Uterus (tissue), 2 donors: ENCODE data around the gene STAT6.

Experiments used
- POLR2A ChIP-seq, 2 donors: fragments of 450-650 bp; IDR thresholded peaks; one replicate each; pipeline ENCODE4 v1.6.1; 2016; ENCODE audit warnings: antibody characterized with exemption in 2 of 2, mild to moderate bottlenecking in 1 of 2, moderate library complexity in 1 of 2
- TF ChIP-seq, protein P1 (sequence below), 4 experiments: fragments of 200-600 bp in 2 of 4; fragments of 450-650 bp in 2 of 4; sonication (generic) in 2 of 4; IDR thresholded peaks; one replicate each; pipeline ENCODE4 v1.5.1; 2016 to 2019; ENCODE audit warnings: antibody characterized with exemption in 4 of 4, mild to moderate bottlenecking in 2 of 4, moderate library complexity in 1 of 4

DNA sequence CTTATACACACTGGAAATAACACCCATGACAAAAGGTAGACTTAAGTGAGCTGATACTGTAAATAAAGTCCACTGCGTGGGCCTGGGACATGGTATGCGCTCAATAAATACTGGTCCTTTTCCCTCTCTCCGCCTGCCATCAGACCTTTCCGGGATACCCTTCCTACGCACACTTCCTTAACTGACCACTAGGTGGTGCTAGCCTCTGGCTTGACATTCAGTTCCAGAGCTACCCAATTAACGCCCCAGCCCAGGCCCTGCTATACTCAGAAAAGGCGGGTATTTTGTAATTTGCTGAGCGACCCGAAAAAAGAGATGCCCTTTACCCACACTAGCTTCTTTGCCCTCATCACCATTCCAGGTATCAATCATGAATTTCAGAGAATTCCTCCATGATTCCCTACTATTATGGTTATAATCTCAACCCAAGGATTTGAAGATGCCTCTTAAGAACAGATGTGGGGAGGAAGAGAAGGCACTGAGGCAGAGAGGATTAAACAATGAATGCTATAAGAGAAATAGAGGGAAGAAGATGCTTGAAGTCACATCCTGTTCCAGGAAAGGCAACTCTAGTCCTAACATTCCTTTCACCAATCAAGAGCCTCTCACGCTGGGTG lies 13.2 kb upstream of the STAT6 start:
- TF ChIP-seq, protein P1, sequence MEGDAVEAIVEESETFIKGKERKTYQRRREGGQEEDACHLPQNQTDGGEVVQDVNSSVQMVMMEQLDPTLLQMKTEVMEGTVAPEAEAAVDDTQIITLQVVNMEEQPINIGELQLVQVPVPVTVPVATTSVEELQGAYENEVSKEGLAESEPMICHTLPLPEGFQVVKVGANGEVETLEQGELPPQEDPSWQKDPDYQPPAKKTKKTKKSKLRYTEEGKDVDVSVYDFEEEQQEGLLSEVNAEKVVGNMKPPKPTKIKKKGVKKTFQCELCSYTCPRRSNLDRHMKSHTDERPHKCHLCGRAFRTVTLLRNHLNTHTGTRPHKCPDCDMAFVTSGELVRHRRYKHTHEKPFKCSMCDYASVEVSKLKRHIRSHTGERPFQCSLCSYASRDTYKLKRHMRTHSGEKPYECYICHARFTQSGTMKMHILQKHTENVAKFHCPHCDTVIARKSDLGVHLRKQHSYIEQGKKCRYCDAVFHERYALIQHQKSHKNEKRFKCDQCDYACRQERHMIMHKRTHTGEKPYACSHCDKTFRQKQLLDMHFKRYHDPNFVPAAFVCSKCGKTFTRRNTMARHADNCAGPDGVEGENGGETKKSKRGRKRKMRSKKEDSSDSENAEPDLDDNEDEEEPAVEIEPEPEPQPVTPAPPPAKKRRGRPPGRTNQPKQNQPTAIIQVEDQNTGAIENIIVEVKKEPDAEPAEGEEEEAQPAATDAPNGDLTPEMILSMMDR (IDR thresholded peaks at IDR 0.05): peak; percentile 95 to 96 (median 96)
- no peak for TF ChIP-seq POLR2A (IDR thresholded peaks at IDR 0.05)
